SU-DHL-6 (cell line): ENCODE measurements around the gene UQCC5.

Experiments
- H2AFZ ChIP-seq: fragments of 200-600 bp; sonication (generic); 2 replicates; pipeline ENCODE4 v1.6.1; 2014; ENCODE audit warnings: low read depth, mild to moderate bottlenecking, moderate library complexity, mixed read lengths, antibody characterized with exemption, low read length; ENCODE audit not compliant: severe bottlenecking
- H3F3A ChIP-seq: fragments of 200-600 bp; shearing (Covaris generic); 2 replicates; pipeline ENCODE4 v1.6.0; 2016; ENCODE audit warnings: antibody characterized with exemption, mild to moderate bottlenecking; ENCODE audit not compliant: insufficient read depth
- H3K27ac ChIP-seq: fragments of 200-600 bp; sonication (generic); 2 replicates; pipeline ENCODE4 v1.5.1; 2016; ENCODE audit warnings: low read depth, mild to moderate bottlenecking, low read length, moderate library complexity, mixed read lengths
- H3K27me3 ChIP-seq: fragments of 200-600 bp; sonication (generic), shearing (Covaris generic); 2 replicates; pipeline ENCODE4 v1.6.0; 2014; ENCODE audit warnings: mild to moderate bottlenecking, low read length
- H3K36me3 ChIP-seq: fragments of 200-600 bp; sonication (generic); 2 replicates; pipeline ENCODE4 v1.6.1; 2014; ENCODE audit warnings: mild to moderate bottlenecking, low read length, mixed read lengths
- H3K4me2 ChIP-seq: fragments of 300-600, 200-600 bp; shearing (Covaris generic), sonication (generic); 2 replicates; pipeline ENCODE4 v1.6.0; 2014; ENCODE audit warnings: low read length, low read depth, mild to moderate bottlenecking; ENCODE audit not compliant: poor library complexity, severe bottlenecking
- H3K4me3 ChIP-seq: fragments of 200-600 bp; sonication (generic); 2 replicates; pipeline ENCODE4 v1.5.1; 2014; ENCODE audit warnings: antibody characterized with exemption, low read length, mild to moderate bottlenecking, mixed read lengths; ENCODE audit not compliant: insufficient read depth, poor library complexity, severe bottlenecking
- H3K79me2 ChIP-seq: fragments of 200-600 bp; sonication (generic); 2 replicates; pipeline ENCODE4 v1.6.1; 2014; ENCODE audit warnings: mild to moderate bottlenecking, low read length, moderate library complexity; ENCODE audit not compliant: insufficient read depth
- H3K9ac ChIP-seq: fragments of 200-600 bp; sonication (generic); 2 replicates; pipeline ENCODE4 v1.7.0; 2014; ENCODE audit warnings: mild to moderate bottlenecking, low read length
- H3K9me2 ChIP-seq: fragments of 200-600 bp; sonication (generic); replicated peaks from 2 replicates; pipeline ENCODE4 v1.6.1; 2014; ENCODE audit warnings: low read length; ENCODE audit not compliant: insufficient read depth
- H3K9me3 ChIP-seq: fragments of 200-600 bp; sonication (generic); 2 replicates; pipeline ENCODE4 v1.6.1; 2014; ENCODE audit warnings: low read length, mixed read lengths; ENCODE audit not compliant: insufficient read depth
- H4K20me1 ChIP-seq: fragments of 200-600 bp; sonication (generic); 2 replicates; pipeline ENCODE4 v1.6.1; 2014; ENCODE audit warnings: low read depth, mild to moderate bottlenecking, antibody characterized with exemption, low read length, moderate library complexity, mixed read lengths
- EZH2phosphoT487 ChIP-seq: fragments of 200-600 bp; sonication (generic), shearing (Covaris generic); conservative IDR thresholded peaks from 2 replicates; pipeline ENCODE4 v1.6.1; 2018; ENCODE audit warnings: mild to moderate bottlenecking, antibody characterized with exemption, low read length, moderate library complexity, mixed read lengths
- TF ChIP-seq, protein P1 (sequence below): fragments of 200-600 bp; sonication (generic); IDR thresholded peaks from one replicate; pipeline ENCODE4 v1.5.1; 2017; ENCODE audit warnings: antibody characterized with exemption, mild to moderate bottlenecking, low read length, moderate library complexity; ENCODE audit not compliant: insufficient read depth, poor library complexity, severe bottlenecking

Gene UQCC5

DNA sequence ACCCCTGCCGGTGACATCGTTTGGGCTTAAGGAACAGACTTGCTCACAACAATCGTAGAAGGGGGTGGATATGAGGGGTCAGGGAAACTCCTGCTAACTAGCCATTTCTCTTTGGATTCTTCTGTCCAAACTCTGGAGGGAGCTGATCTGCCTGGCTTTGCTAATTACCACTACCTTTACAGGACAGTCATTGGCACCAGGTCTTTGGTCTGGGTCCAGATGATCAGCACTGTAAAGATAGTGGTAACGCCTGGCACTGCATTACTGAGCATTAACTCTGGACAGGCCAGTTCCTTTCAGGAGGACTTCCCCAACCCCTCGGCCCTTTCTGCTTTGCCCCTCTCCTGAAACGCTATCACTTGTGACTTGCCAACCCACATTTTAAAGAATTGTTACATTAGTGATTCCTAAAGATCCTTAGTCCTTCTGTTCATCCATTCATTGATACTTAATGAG is 788 bp downstream of the UQCC5 start:
- Histone ChIP-seq H3K9me2 (no peaks in the 10 kb centered on the region), H3F3A (peaks cover 39% of the 10 kb centered on the region), H3K27ac (peak overlapping the region; percentile 50; the same call in 1 of the 2 replicates), H2AFZ (no peak overlapping the region), H3K4me3 (peak overlapping the region; percentile 88), H3K27me3 (no peaks in the 10 kb centered on the region), H3K36me3 (peaks cover 6% of the 10 kb centered on the region; the same call in 1 of the 2 replicates), H3K9me3 (no peaks in the 10 kb centered on the region), H3K9ac (peak overlapping the region; percentile 94), H3K79me2 (peaks cover 58% of the 10 kb centered on the region), H3K4me2 (peak overlapping the region; percentile 81), H4K20me1 (peaks cover 12% of the 10 kb centered on the region; the same call in 1 of the 2 replicates)
- TF ChIP-seq, protein P1, sequence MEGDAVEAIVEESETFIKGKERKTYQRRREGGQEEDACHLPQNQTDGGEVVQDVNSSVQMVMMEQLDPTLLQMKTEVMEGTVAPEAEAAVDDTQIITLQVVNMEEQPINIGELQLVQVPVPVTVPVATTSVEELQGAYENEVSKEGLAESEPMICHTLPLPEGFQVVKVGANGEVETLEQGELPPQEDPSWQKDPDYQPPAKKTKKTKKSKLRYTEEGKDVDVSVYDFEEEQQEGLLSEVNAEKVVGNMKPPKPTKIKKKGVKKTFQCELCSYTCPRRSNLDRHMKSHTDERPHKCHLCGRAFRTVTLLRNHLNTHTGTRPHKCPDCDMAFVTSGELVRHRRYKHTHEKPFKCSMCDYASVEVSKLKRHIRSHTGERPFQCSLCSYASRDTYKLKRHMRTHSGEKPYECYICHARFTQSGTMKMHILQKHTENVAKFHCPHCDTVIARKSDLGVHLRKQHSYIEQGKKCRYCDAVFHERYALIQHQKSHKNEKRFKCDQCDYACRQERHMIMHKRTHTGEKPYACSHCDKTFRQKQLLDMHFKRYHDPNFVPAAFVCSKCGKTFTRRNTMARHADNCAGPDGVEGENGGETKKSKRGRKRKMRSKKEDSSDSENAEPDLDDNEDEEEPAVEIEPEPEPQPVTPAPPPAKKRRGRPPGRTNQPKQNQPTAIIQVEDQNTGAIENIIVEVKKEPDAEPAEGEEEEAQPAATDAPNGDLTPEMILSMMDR = no peak

DNA sequence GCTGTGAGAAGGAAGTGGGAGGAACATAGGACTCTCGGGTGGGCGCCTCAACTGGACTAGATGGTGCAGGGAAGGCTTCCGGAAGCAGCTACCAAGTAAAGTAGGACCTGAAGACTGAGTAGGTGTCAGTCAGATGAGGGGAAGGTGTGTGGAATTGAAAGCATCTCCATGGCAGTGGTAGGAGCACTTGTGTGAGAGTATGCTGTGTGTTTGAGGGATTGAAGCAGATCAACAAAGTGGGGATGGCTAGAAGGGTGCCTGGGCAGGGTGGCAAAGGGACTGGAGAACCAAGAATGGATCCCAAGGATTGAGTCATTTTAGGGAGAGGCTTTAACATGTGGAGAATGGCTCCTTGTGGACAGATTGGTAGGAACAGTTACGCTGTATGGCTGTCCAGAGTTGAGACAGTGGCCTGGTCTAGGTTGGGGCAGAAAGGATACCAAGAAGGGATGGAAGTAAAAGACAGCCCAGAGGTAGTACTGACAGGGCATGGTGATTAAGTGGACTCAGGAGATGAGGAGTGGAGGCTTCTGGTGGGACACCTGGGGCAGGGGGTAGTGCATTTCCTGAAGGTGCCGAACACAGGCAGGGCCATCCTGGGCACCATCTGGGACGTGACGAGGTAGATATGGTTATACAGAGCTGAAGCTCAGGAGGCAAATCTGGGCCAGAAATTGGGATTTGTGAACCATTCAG is 1.5 kb downstream of the UQCC5 start:
- H3K27ac ChIP-seq = no peak overlapping the region
- H3K79me2 ChIP-seq = peaks cover 51% of the 10 kb centered on the region
- peak overlapping the region; percentile 88 for H3K4me3 ChIP-seq

DNA sequence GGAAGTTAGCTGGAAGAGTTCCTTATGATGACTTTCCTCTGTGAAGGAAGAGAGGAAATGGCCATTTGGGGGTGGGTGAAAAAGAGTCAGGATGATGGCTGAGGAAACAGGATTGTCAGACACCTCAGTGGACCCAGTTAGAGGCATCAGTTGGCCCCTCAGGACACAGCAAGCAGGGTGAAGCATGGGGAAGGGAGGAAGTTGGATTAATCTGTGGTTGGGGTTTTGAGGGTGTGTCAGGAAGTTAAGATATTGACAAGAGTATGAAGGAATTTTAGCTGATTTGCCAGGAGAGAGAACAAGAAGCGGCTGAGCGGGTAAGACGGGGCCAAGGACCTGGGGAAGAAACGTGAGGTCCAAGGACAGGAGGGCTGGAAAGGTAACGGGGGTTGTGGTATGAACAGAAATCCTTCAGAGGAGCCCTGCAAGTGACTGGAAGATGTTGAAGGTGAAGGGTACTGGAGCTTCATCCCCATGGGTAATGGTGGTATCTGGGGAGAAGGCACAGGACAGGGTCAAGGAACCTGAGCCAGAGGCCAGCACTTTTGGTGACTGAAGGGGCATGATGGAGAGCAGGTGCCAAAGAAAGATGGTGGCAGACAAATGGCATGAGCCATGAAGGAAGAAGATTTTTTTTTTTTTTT is 2.7 kb downstream of the UQCC5 start:
- no peaks in the 10 kb centered on the region for H3K9me2 ChIP-seq
- peaks cover 46% of the 10 kb centered on the region for H3K79me2 ChIP-seq
- H3K9ac ChIP-seq = no peak overlapping the region
- H3K36me3 ChIP-seq = peaks cover 6% of the 10 kb centered on the region; the same call in 1 of the 2 replicates
- H2AFZ ChIP-seq = no peak overlapping the region
- no peak for TF ChIP-seq EZH2phosphoT487
- TF ChIP-seq, protein P1 = no peak
- no peak overlapping the region for H3K4me3 ChIP-seq
- peaks cover 7% of the 10 kb centered on the region; the same call in 1 of the 2 replicates for H4K20me1 ChIP-seq
- no peak overlapping the region for H3K4me2 ChIP-seq
- H3K27me3 ChIP-seq = no peaks in the 10 kb centered on the region
- no peaks in the 10 kb centered on the region for H3K9me3 ChIP-seq
- peaks cover 39% of the 10 kb centered on the region for H3F3A ChIP-seq
- H3K27ac ChIP-seq = no peak overlapping the region

More for the DNA sequence above, 1.5 kb downstream of the UQCC5 start:
- peaks cover 7% of the 10 kb centered on the region; the same call in 1 of the 2 replicates for H4K20me1 ChIP-seq
- no peak overlapping the region for H2AFZ ChIP-seq
- TF ChIP-seq, protein P1 = no peak
- TF ChIP-seq EZH2phosphoT487 = no peak
- peaks cover 39% of the 10 kb centered on the region for H3F3A ChIP-seq
- H3K9me2 ChIP-seq = no peaks in the 10 kb centered on the region
- H3K36me3 ChIP-seq = peaks cover 6% of the 10 kb centered on the region; the same call in 1 of the 2 replicates
- peak overlapping the region; percentile 81 for H3K4me2 ChIP-seq
- no peaks in the 10 kb centered on the region for H3K9me3 ChIP-seq
- no peaks in the 10 kb centered on the region for H3K27me3 ChIP-seq
- H3K9ac ChIP-seq = peak overlapping the region; percentile 94
